Ishikawa (cell line): ENCODE data around the gene ZNF333.
"Not testable (repeated sequence)": the region's sequence is repeated elsewhere in the genome, so short reads cannot be mapped to it uniquely, and the experiment has no call there.

ENCODE experiments used
- CEBPB ChIP-seq: IDR thresholded peaks from 2 replicates; pipeline ENCODE4 v1.6.1; 2012
- EGR1 ChIP-seq: IDR thresholded peaks from 2 replicates; pipeline ENCODE4 v1.6.1; 2012
- EP300 ChIP-seq: IDR thresholded peaks from 2 replicates; pipeline ENCODE4 v1.6.1; 2012; ENCODE audit warnings: borderline replicate concordance
- MAX ChIP-seq: IDR thresholded peaks from 2 replicates; pipeline ENCODE4 v1.6.1; 2012
- RAD21 ChIP-seq: IDR thresholded peaks from 2 replicates; pipeline ENCODE4 v1.6.1; 2012; ENCODE audit warnings: low read depth
- REST ChIP-seq: IDR thresholded peaks from 2 replicates; pipeline ENCODE4 v1.6.1; 2012; ENCODE audit warnings: low read depth, mild to moderate bottlenecking
- TCF12 ChIP-seq: IDR thresholded peaks from 2 replicates; pipeline ENCODE4 v1.6.1; 2012; ENCODE audit warnings: low read depth
- TEAD4 ChIP-seq: IDR thresholded peaks from 2 replicates; pipeline ENCODE4 v1.6.1; 2012
- YY1 ChIP-seq: IDR thresholded peaks from 2 replicates; pipeline ENCODE4 v1.6.1; 2012; ENCODE audit warnings: low read depth
- ZBTB7A ChIP-seq: IDR thresholded peaks from 2 replicates; pipeline ENCODE4 v1.6.1; 2012; ENCODE audit warnings: low read depth
- TF ChIP-seq, protein P1 (sequence below): IDR thresholded peaks from 2 replicates; pipeline ENCODE4 v1.6.1; 2012

GRCh38 chr19:14778110-14778845 is 88.4 kb downstream of the ZNF333 start, which contains the start of gene ADGRE2:
- not testable (repeated sequence) for TF ChIP-seq ZBTB7A, EP300, RAD21, MAX, TEAD4, CEBPB, REST, TCF12, EGR1, YY1
- TF ChIP-seq, protein P1, sequence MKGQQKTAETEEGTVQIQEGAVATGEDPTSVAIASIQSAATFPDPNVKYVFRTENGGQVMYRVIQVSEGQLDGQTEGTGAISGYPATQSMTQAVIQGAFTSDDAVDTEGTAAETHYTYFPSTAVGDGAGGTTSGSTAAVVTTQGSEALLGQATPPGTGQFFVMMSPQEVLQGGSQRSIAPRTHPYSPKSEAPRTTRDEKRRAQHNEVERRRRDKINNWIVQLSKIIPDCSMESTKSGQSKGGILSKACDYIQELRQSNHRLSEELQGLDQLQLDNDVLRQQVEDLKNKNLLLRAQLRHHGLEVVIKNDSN, result not testable (repeated sequence)
